HG03469 (cell line): ENCODE measurements around the gene CDKN2B.
A peak's percentile ranks its signal among the peaks of the same experiment; 100 is the strongest.
"Not testable (repeated sequence)": the region's sequence is repeated elsewhere in the genome, so short reads cannot be mapped to it uniquely, and the experiment has no call there.

ENCODE experiments used
- ATAC-seq: cut with Tn5 transposase; IDR thresholded peaks from one replicate; pipeline ENCODE4 v1.9.1; 2021; ENCODE audit warnings: mild to moderate bottlenecking, moderate library complexity, moderate number of reproducible peaks; ENCODE audit not compliant: unreplicated experiment

CDKN2B gene

DNA sequence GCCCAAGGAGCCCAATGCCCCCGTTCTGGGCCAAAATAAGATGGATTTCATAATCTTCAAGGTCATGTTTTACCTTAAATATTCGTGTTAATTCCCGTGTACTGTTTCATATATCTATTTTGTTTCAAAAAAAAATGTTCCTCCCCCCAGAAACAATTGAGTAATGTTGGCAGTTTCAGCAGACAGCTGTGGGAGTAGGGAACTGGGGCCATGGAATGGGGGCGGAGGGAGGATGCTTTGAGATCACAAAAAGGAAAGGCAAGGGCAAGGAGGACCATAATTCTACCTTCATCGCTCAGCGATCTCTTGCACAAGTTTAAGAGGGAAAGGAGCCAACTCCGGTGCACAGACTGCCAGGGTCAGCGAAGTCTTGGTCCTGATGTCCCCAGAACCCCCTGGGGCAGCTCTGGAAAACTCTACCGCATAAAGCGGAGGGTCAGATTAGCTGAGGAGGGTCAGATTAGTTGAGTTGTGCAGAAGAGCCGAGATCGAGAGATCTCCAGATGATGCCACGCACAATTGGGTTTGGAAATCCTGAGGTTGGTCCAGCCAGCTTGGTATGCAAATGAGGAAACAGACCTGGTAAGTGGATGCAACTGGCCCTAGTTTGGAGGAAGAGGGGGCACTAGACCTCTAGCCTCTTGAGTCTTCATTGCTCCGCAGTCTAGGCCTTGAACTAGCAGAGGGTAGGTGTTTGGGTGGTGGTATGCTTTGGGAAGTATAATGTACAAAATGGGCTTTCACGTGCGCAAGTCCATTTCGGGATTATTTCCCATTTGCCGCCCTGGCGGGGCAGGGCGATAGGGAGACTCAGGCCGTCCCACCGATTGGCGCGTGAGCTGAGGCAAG is 38.9 kb downstream of the CDKN2B start:
- no peak for ATAC-seq

DNA sequence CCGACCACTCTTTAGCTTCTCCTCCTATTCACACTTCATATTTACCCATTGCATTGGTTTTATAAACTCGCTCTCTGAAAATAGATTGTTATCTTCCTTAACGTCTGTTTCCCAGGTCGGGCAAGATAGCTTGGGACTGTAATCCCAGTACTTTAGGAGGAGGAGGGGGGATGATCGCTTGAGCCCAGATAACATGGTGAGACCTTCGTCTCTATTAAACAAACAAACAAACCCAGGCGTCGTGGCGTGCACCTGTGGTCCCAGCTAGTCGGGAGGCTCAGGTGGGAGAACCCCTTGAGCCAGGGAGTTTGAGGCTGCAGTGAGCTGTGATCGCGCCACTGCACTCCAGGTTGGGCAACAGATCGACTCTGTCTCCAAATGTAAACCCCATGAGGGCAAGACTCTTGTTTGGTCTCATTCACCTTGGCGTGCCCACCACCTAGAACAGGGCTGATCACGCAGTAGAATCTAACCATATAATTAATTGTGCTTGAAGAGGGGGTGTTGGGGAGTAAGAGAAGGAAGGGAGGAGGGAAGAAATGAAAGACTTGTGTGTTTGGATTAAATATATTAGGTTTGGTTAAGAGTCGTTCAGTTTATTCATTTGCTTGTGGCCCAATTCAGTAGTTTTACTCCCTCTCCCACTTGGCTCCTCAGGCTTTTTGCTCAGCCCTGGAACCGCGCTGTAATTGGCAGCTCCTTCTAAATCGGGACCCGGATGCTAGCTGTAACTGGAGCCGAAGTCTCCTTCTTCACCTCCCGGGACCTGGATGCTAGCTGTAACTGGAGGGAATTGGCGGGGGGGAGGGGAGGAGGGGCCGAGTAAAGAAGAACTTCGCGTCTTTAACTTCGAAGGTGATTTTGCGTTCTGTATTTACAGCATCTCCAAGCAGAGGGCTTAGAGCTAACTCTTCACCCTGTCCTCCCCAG is 39.8 kb downstream of the CDKN2B start:
- ATAC-seq = no peak

DNA sequence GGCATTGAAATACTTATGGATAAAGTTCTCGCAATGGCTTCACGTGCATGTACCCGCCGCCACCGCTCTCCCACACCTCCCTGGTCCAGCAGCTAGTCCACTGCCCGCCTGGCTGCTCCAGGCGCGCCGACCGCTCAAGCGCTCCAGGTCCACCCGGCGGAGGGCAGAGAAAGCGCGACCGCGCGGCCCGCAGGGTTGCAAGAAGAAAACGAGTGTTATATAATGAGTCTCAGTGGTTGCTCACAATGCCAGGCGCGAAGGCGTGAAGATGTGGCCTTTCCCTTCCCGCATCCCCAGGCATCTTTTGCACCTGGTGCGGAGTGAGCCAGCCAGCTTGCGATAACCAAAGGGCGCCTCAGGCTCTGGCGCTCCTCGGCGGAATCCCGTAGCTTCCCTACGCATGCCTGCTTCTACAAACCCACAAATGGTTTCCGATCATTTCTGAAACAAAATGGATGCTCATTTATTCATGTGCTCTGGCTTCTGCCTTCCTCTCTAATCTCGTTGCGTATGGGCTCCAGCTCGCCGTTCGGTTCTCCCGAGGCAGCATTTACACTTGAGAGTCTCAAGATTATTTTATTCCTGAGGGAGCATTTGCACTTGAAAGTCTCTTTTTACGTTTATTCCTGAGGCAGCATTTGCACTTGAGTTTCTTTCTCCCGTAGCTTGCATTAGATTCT is 40.6 kb downstream of the CDKN2B start:
- no peak for ATAC-seq

DNA sequence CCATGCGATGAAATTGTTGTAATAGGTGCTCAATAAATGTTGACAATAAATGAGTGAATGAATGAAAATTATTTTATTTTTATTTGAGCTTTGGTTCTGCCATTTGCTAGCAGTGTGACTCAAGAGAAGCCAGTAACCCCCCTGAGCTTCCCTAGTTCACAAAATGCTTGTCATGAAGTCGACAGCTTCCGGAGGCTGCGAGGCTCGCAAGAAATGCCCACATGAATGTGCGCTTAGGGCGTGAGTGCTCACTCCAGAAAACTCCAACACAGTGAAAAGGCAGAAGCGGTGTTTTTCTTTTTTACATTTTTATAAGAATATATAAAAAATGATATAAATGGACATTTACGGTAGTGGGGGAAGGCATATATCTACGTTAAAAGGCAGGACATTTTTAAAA is 41.4 kb downstream of the CDKN2B start:
- ATAC-seq = no peak

GRCh38 chr9:21967169-21967568 is 41.9 kb downstream of the CDKN2B start:
- no peak for ATAC-seq

DNA sequence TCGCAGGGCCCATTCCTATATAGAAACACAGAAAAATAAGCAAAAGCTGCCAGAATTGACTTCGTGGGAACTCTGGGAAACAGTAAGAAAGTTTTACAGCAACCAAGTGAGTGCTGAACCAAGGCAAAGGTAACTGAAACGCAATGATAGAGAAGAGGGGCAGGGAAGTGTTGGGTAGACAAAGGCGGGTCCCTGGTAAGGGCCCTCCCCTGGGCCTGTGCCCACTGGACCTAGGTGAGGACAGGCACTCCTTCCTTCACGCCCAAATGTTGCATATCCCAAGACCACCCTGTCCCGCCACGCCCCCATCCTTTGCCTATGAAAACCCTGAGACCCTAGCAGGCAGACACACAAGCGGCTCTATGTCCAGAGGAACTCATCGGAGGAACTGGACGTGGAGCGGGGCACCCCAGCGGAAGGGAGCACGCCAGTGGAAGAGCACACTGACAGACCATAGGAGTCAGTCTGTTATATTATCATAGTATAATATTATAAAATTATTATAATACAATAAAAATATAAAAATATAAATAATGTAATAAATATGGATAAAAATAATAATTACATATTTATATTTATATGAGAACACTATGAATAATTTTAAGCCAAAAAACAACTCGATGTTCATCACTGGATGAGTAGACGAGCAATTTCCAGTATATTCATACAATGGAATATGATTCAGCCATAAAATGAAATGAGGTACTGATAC is 42.8 kb downstream of the CDKN2B start:
- ATAC-seq = no peak

DNA sequence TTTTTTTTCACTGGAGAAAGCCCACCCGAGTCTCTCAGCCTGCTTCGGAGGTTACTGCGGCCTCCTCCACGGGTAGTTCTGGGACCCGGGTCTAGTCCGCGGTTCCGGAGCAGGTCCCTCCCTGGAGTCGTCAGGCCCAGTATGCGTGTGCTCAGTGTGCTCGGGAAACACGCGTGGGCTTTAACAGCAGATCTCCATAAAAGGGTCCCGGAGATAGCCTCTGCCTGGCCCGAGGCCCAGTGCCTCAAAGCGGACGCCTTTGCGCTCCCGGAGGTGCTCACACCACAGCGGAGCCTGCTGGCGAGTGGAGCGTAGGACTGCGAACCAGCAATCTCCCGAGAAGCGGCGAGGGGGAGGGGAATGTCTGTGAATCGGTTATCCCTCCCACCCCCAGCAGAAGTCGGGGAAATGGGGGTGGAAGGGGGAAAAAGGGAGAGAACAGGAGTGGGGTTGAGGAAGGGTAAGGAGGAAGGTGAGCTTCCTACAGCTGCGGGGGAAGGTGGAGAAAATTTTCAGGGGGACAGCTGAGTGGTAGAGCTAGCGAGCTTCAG is 43.6 kb downstream of the CDKN2B start:
- ATAC-seq = peak; percentile 85

GRCh38 chr9:21964925-21965385 is 44.1 kb downstream of the CDKN2B start:
- ATAC-seq = peak; percentile 35

DNA sequence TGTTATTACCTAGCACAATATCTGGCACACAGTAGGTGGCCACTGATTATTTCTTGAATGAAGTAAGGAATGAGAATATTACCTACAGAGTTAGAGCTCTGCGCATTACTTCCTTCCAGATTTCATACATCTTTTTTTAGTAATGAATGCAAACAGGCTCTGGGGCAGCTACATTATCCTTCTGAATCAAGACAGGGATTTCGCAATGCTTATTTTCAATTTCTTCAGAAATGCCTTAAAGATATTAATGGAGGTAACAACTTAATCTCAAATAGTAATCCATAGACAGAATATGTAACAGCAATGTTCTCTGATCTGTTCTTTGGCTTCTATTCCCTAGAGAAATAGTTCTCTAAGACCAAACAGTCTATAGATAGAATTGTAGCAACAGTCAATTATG is 47.5 kb downstream of the CDKN2B start:
- ATAC-seq = no peak

GRCh38 chr9:21959268-21959667 is 49.8 kb downstream of the CDKN2B start:
- not testable (repeated sequence) for ATAC-seq

DNA sequence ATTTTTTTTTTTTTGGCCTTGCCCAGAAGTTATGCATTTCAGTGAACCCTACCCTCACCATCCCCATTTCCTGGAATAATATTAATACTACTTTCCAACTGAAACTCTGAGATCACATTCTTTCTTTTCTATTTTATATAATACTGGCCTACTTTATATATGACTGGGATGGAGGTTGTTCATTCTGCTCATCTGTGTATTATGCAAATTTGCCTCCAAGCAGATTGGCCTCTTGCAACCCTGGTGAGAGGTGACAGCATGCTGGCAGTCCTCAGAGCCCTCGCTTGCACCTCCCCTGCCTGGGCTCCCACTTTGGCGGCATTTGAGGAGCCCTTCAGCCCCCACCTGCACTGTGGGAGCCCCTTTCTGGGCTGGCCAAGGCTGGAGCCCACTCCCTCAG is 50.3 kb downstream of the CDKN2B start:
- no peak for ATAC-seq
